Measurements from ENCODE around the gene AP1S1.

GRCh38 chr7:101175664-101176063 is 21.4 kb downstream of the AP1S1 start:
- TF ChIP-seq CTCF (IDR thresholded peaks at IDR 0.05 in 2 of 3, conservative IDR thresholded peaks at IDR 0.05 in 1 of 3; ENCODE audit: insufficient read depth in 2 of 3, low read depth in 1 of 3, low read length in 3 of 3), result no peak
- no peak for TF ChIP-seq XRCC4 (IDR thresholded peaks at IDR 0.05; ENCODE audit: extremely low read depth, insufficient read depth, insufficient read length)
- TF ChIP-seq MTA3 (IDR thresholded peaks at IDR 0.05; ENCODE audit: borderline replicate concordance), result no peak
- no peak for TF ChIP-seq RAD51 (IDR thresholded peaks at IDR 0.05; ENCODE audit: borderline replicate concordance, low read depth)
- TF ChIP-seq EP300 (IDR thresholded peaks at IDR 0.05; ENCODE audit: low read length), result no peak
- no peak for TF ChIP-seq MAFK (IDR thresholded peaks at IDR 0.05; ENCODE audit: low read length)
- TF ChIP-seq POLR2AphosphoS5 (IDR thresholded peaks at IDR 0.05; ENCODE audit: control insufficient read depth, insufficient read depth, low read depth, low read length), result no peak
- TF ChIP-seq ZFP36 (IDR thresholded peaks at IDR 0.05; ENCODE audit: low read depth, low read length, partially characterized antibody), result no peak
- no peak for TF ChIP-seq ZNF217 (CRISPR knock-in tag; IDR thresholded peaks at IDR 0.05)
- no peak for TF ChIP-seq NFE2 (IDR thresholded peaks at IDR 0.05; ENCODE audit: low read depth)
- TF ChIP-seq POLR2B (IDR thresholded peaks at IDR 0.05; ENCODE audit: low read depth, partially characterized antibody), result no peak
- TF ChIP-seq CTCFL (IDR thresholded peaks at IDR 0.05; ENCODE audit: borderline replicate concordance, insufficient read depth, low read depth, low read length, poor library complexity, severe bottlenecking), result no peak
- TF ChIP-seq RERE (CRISPR knock-in tag; IDR thresholded peaks at IDR 0.05; ENCODE audit: borderline replicate concordance), result no peak
- TF ChIP-seq ETV1 (tag; conservative IDR thresholded peaks at IDR 0.05; ENCODE audit: low read depth), result no peak
